ENCODE measurements around the gene CYB561D2. TPM values are rescaled to one million over a fixed set of nuclear protein-coding genes. Genes with fewer than 3 reads are reported as not detected.

CYB561D2 gene
- total and polyA plus RNA-seq, 4 donors, result 18.2 to 50.8 (median 27.7) TPM

- peaks cover 2 to 36% (median 13%) of the 10 kb centered on the region in 5 donors for H3K4me1 ChIP-seq (ENCODE audit: control insufficient read depth in 5 of 5, insufficient read depth in 5 of 5, low read length in 5 of 5)
- DNase-seq (no peak), ATAC-seq (ENCODE audit: insufficient read depth, low FRiP score) (no peak)
- no peaks in the 10 kb centered on the region for H3K27me3 ChIP-seq (ENCODE audit: control insufficient read depth in 3 of 3, insufficient read depth in 3 of 3, low read length in 2 of 3)
- no peak overlapping the region for H3K27ac ChIP-seq (ENCODE audit: low read depth in 1 of 2, low read length in 1 of 2)
- no peak overlapping the region for H3K4me3 ChIP-seq
- no peaks in the 10 kb centered on the region for H3K9me3 ChIP-seq (ENCODE audit: control insufficient read depth in 4 of 4, insufficient read depth in 3 of 4, low read length in 3 of 4)
- WGBS, 2 donors, result 94% methylated on average over 8 of the region's 8 CpGs
- no peak for TF ChIP-seq CTCF (IDR thresholded peaks at IDR 0.05; ENCODE audit: control extremely low read depth, extremely low read depth)
- no peak overlapping the region for H3K9ac ChIP-seq (ENCODE audit: insufficient read depth in 1 of 2, low read length in 2 of 2)
- H3K36me3 ChIP-seq (ENCODE audit: control insufficient read depth in 4 of 4, insufficient read depth in 4 of 4, low read length in 4 of 4), result peaks cover 17 to 31% (median 21%) of the 10 kb centered on the region in 4 donors
Observed at GRCh38 chr3:50326182-50326541, 24.5 kb upstream of the CYB561D2 start.

- WGBS, 2 donors, result 73 to 74% methylated on average over 4 of the region's 4 CpGs
- Histone ChIP-seq H3K9ac (ENCODE audit: insufficient read depth in 1 of 2, low read length in 2 of 2) (peak overlapping the region in 1 of 2 donors; percentile 62), H3K4me1 (ENCODE audit: control insufficient read depth in 5 of 5, insufficient read depth in 5 of 5, low read length in 5 of 5) (peaks cover 2 to 32% (median 12%) of the 10 kb centered on the region in 5 donors), H3K4me3 (peak overlapping the region; percentile 86), H3K9me3 (ENCODE audit: control insufficient read depth in 4 of 4, insufficient read depth in 3 of 4, low read length in 3 of 4) (no peaks in the 10 kb centered on the region), H3K36me3 (ENCODE audit: control insufficient read depth in 4 of 4, insufficient read depth in 4 of 4, low read length in 4 of 4) (peaks cover 26 to 41% (median 30%) of the 10 kb centered on the region in 4 donors), H3K27me3 (ENCODE audit: control insufficient read depth in 3 of 3, insufficient read depth in 3 of 3, low read length in 2 of 3) (no peaks in the 10 kb centered on the region), H3K27ac (ENCODE audit: low read depth in 1 of 2, low read length in 1 of 2) (peak overlapping the region in 1 of 2 donors; percentile 89)
- no peak for TF ChIP-seq CTCF (IDR thresholded peaks at IDR 0.05; ENCODE audit: control extremely low read depth, extremely low read depth)
- DNase-seq, result no peak
- no peak for ATAC-seq (ENCODE audit: insufficient read depth, low FRiP score)
Observed at GRCh38 chr3:50327129-50327528, 23.5 kb upstream of the CYB561D2 start.

- peak within 1 kb of the TSS; percentile 82 to 89 for H3K27ac ChIP-seq (ENCODE audit: low read depth in 1 of 2, low read length in 1 of 2)
- ATAC-seq (ENCODE audit: insufficient read depth, low FRiP score), result peak; percentile 90
- no peaks in the 10 kb centered on the region for H3K9me3 ChIP-seq (ENCODE audit: control insufficient read depth in 4 of 4, insufficient read depth in 3 of 4, low read length in 3 of 4)
- H3K4me1 ChIP-seq (ENCODE audit: control insufficient read depth in 5 of 5, insufficient read depth in 5 of 5, low read length in 5 of 5), result peaks cover 2 to 23% (median 9%) of the 10 kb centered on the region in 5 donors
- no peaks in the 10 kb centered on the region for H3K27me3 ChIP-seq (ENCODE audit: control insufficient read depth in 3 of 3, insufficient read depth in 3 of 3, low read length in 2 of 3)
- TF ChIP-seq CTCF (IDR thresholded peaks at IDR 0.05; ENCODE audit: control extremely low read depth, extremely low read depth), result no peak
- peaks cover 27 to 46% (median 32%) of the 10 kb centered on the region in 4 donors for H3K36me3 ChIP-seq (ENCODE audit: control insufficient read depth in 4 of 4, insufficient read depth in 4 of 4, low read length in 4 of 4)
- 2 to 3% methylated on average over 55 of the region's 55 CpGs for WGBS, 2 donors
- peak; percentile 96 to 98 (median 98) for DNase-seq
- peak within 1 kb of the TSS; percentile 57 to 62 for H3K9ac ChIP-seq (ENCODE audit: insufficient read depth in 1 of 2, low read length in 2 of 2)
- peak within 1 kb of the TSS; percentile 86 for H3K4me3 ChIP-seq
Observed at GRCh38 chr3:50327943-50328691, 22.5 kb upstream of the CYB561D2 start, which contains the start of gene TUSC2. Gene TUSC2, minus strand, starts transcription at chr3:50328223. Its CDS starts 124 bp downstream, at chr3:50328099.

All from lung (tissue), 12 donors.